ENCODE measurements around the gene GLRX5. TPM values are rescaled to one million over a fixed set of nuclear protein-coding genes. Genes with fewer than 3 reads are reported as not detected.
A peak's percentile ranks its signal among the peaks of the same experiment; 100 is the strongest.

The GLRX5 gene
- total RNA-seq, 1 experiment from 2014 or later = 67.8 TPM

DNA sequence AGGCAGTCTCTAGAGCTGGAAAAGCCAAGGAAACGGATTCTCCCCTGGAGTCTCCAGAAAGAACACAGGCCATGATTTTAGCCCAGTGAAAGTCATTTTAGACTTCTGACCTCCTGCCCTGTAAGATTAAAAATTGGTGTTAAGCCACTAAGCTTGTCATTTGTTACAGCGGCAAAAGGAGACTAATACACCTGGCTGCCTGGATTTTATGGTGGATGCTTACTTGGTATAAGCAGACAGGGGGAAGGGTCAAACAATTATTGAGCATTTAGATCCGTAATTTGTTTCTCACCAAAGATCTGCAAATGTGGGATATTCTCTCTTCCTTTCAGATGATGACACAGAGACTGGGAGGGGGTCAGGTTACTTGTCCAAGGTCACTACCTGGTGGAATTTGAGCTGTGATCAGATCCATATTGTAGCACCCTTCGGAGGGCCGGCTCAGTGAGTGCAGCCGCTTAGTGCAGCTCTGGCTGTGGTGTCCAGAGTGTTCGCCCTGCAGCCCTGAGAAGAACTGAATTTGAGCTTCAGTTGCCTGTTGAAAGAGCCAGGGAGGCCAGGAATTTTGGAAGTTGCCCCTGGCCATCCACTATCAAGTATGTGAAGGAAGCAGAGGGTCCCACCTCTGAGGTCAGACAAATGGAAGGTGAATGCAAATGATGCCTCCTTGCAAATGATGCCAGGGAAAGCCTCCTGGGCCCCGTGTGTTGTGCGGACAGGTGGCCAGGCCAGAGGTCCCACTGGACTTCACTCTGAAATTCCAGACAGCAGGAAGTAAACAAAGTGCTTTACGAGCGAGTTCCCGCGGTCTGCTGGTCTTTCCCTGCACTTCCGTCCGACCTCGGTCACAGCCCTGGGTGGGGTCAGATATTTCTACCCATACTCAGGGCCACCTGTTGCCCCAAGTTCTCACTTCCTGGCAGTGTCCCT lies 15.1 kb downstream of the GLRX5 start:
- Histone ChIP-seq H3K9me3 (no peaks in the 10 kb centered on the region), H3K4me1 (no peaks in the 10 kb centered on the region; the same call in 1 of the 2 replicates), H3K27me3 (replicated peaks; ENCODE audit: control insufficient read depth, insufficient read depth, low read length) (no peaks in the 10 kb centered on the region), H3K4me3 (ENCODE audit: low read depth, low read length) (no peak overlapping the region), H3K36me3 (ENCODE audit: control insufficient read depth, insufficient read depth, low read length) (no peaks in the 10 kb centered on the region; the same call in 1 of the 2 replicates)
- Mint-ChIP-seq H3K4me1 (ENCODE audit: low read depth, unreplicated experiment) (peaks cover 9% of the 10 kb centered on the region), H3K27me3 (ENCODE audit: insufficient read depth, unreplicated experiment) (no peaks in the 10 kb centered on the region), H3K4me3 (ENCODE audit: unreplicated experiment) (no peak overlapping the region), H3K36me3 (ENCODE audit: insufficient read depth, unreplicated experiment) (no peaks in the 10 kb centered on the region), H3K9me3 (ENCODE audit: unreplicated experiment) (peaks cover 13% of the 10 kb centered on the region), H3K27ac (ENCODE audit: unreplicated experiment) (peak overlapping the region; percentile 15)
- POLR2A ChIA-PET = no interaction called here
- CTCF ChIA-PET = interaction anchor here (1.3 kb wide), 1 partner anchor 107 kb away, joined by 3 read pairs; no protein-coding TSS in a partner anchor
- no peak for DNase-seq
- BruUV-seq (replicated peaks) = no TSS peak
- intact Hi-C loops (cut with micrococcal nuclease; ENCODE audit: unreplicated experiment) = no loop called here
- TF ChIP-seq, protein P1, sequence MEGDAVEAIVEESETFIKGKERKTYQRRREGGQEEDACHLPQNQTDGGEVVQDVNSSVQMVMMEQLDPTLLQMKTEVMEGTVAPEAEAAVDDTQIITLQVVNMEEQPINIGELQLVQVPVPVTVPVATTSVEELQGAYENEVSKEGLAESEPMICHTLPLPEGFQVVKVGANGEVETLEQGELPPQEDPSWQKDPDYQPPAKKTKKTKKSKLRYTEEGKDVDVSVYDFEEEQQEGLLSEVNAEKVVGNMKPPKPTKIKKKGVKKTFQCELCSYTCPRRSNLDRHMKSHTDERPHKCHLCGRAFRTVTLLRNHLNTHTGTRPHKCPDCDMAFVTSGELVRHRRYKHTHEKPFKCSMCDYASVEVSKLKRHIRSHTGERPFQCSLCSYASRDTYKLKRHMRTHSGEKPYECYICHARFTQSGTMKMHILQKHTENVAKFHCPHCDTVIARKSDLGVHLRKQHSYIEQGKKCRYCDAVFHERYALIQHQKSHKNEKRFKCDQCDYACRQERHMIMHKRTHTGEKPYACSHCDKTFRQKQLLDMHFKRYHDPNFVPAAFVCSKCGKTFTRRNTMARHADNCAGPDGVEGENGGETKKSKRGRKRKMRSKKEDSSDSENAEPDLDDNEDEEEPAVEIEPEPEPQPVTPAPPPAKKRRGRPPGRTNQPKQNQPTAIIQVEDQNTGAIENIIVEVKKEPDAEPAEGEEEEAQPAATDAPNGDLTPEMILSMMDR (IDR thresholded peaks at IDR 0.05; ENCODE audit: insufficient read depth in 1 of 2, low read depth in 1 of 2, low read length in 1 of 2, severe bottlenecking in 1 of 2, unreplicated experiment in 1 of 2) = no peak

DNA sequence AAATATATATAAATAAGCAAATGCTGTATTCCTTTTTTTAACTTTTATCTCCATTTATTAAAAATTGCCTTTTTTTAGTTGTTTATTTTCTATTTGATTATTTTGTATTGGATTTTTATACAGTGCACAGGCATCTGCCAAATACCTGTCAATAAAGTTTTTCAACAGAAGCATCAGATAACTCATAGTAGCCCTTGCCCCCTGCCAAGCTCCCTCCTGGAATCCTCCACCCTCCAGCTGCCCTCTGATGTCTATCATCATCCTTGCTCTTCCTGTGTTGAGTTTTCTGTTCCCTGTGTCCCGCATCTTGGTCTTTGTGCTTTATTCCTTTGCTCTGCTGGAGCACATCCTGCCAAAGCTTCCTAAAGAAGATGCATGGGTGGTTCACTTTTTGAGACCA lies 16.6 kb downstream of the GLRX5 start:
- intact Hi-C loops (cut with micrococcal nuclease; ENCODE audit: unreplicated experiment) = no loop called here
- POLR2A ChIA-PET = no interaction called here
- CTCF ChIA-PET = no interaction called here

GRCh38 chr14:95553141-95553540 lies 18.3 kb downstream of the GLRX5 start:
- H3K9me3 Mint-ChIP-seq (ENCODE audit: unreplicated experiment) = peaks cover 13% of the 10 kb centered on the region
- intact Hi-C loops (cut with micrococcal nuclease; ENCODE audit: unreplicated experiment) = no loop called here
- H3K9me3 ChIP-seq = no peaks in the 10 kb centered on the region
- no peaks in the 10 kb centered on the region for H3K36me3 Mint-ChIP-seq (ENCODE audit: insufficient read depth, unreplicated experiment)
- ChIA-PET CTCF (no interaction called here), POLR2A (no interaction called here)
- H3K4me1 ChIP-seq = no peaks in the 10 kb centered on the region
- H3K27ac Mint-ChIP-seq (ENCODE audit: unreplicated experiment) = no peak overlapping the region
- no peak overlapping the region for H3K4me3 Mint-ChIP-seq (ENCODE audit: unreplicated experiment)
- no peak overlapping the region for H3K4me3 ChIP-seq (ENCODE audit: low read depth, low read length)
- H3K27me3 Mint-ChIP-seq (ENCODE audit: insufficient read depth, unreplicated experiment) = no peaks in the 10 kb centered on the region
- no peak for DNase-seq
- TF ChIP-seq, protein P1 (IDR thresholded peaks at IDR 0.05; ENCODE audit: insufficient read depth in 1 of 2, low read depth in 1 of 2, low read length in 1 of 2, severe bottlenecking in 1 of 2, unreplicated experiment in 1 of 2) = no peak
- H3K36me3 ChIP-seq (ENCODE audit: control insufficient read depth, insufficient read depth, low read length) = no peaks in the 10 kb centered on the region
- no peaks in the 10 kb centered on the region for H3K4me1 Mint-ChIP-seq (ENCODE audit: low read depth, unreplicated experiment)
- no TSS peak for BruUV-seq (replicated peaks)
- H3K27me3 ChIP-seq (replicated peaks; ENCODE audit: control insufficient read depth, insufficient read depth, low read length) = no peaks in the 10 kb centered on the region

More for the DNA sequence above, 16.6 kb downstream of the GLRX5 start:
- DNase-seq = no peak
- Histone ChIP-seq H3K9me3 (no peaks in the 10 kb centered on the region), H3K36me3 (ENCODE audit: control insufficient read depth, insufficient read depth, low read length) (no peaks in the 10 kb centered on the region; the same call in 1 of the 2 replicates), H3K27me3 (replicated peaks; ENCODE audit: control insufficient read depth, insufficient read depth, low read length) (no peaks in the 10 kb centered on the region), H3K4me1 (no peaks in the 10 kb centered on the region; the same call in 1 of the 2 replicates), H3K4me3 (ENCODE audit: low read depth, low read length) (no peak overlapping the region)
- Mint-ChIP-seq H3K4me1 (ENCODE audit: low read depth, unreplicated experiment) (peaks cover 9% of the 10 kb centered on the region), H3K27ac (ENCODE audit: unreplicated experiment) (no peak overlapping the region), H3K36me3 (ENCODE audit: insufficient read depth, unreplicated experiment) (no peaks in the 10 kb centered on the region), H3K9me3 (ENCODE audit: unreplicated experiment) (peaks cover 13% of the 10 kb centered on the region), H3K4me3 (ENCODE audit: unreplicated experiment) (no peak overlapping the region), H3K27me3 (ENCODE audit: insufficient read depth, unreplicated experiment) (no peaks in the 10 kb centered on the region)
- TF ChIP-seq, protein P1 (IDR thresholded peaks at IDR 0.05; ENCODE audit: insufficient read depth in 1 of 2, low read depth in 1 of 2, low read length in 1 of 2, severe bottlenecking in 1 of 2, unreplicated experiment in 1 of 2) = no peak
- no TSS peak for BruUV-seq (replicated peaks)
